ENCODE results near the gene MMP3.

- TF ChIP-seq SOX6 (IDR thresholded peaks at IDR 0.05), result no peak
- TF ChIP-seq BHLHE40 (IDR thresholded peaks at IDR 0.05; ENCODE audit: low read length), result no peak
- TF ChIP-seq, protein P1, sequence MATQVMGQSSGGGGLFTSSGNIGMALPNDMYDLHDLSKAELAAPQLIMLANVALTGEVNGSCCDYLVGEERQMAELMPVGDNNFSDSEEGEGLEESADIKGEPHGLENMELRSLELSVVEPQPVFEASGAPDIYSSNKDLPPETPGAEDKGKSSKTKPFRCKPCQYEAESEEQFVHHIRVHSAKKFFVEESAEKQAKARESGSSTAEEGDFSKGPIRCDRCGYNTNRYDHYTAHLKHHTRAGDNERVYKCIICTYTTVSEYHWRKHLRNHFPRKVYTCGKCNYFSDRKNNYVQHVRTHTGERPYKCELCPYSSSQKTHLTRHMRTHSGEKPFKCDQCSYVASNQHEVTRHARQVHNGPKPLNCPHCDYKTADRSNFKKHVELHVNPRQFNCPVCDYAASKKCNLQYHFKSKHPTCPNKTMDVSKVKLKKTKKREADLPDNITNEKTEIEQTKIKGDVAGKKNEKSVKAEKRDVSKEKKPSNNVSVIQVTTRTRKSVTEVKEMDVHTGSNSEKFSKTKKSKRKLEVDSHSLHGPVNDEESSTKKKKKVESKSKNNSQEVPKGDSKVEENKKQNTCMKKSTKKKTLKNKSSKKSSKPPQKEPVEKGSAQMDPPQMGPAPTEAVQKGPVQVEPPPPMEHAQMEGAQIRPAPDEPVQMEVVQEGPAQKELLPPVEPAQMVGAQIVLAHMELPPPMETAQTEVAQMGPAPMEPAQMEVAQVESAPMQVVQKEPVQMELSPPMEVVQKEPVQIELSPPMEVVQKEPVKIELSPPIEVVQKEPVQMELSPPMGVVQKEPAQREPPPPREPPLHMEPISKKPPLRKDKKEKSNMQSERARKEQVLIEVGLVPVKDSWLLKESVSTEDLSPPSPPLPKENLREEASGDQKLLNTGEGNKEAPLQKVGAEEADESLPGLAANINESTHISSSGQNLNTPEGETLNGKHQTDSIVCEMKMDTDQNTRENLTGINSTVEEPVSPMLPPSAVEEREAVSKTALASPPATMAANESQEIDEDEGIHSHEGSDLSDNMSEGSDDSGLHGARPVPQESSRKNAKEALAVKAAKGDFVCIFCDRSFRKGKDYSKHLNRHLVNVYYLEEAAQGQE (IDR thresholded peaks at IDR 0.05; ENCODE audit: borderline replicate concordance), result no peak
- TF ChIP-seq, protein P1 (CRISPR knock-in tag; IDR thresholded peaks at IDR 0.05; ENCODE audit: low read depth), result no peak
- TF ChIP-seq FOXK2 (conservative IDR thresholded peaks at IDR 0.05 in 1 of 2, IDR thresholded peaks at IDR 0.05 in 1 of 2; ENCODE audit: low read depth in 2 of 2), result no peak
These were observed 31.2 kb downstream of the MMP3 start for GRCh38 chr11:102812188-102812587.
